K562 (cell line): ENCODE data around the gene SLC25A10. TPM values are rescaled to one million over a fixed set of nuclear protein-coding genes. Genes with fewer than 3 reads are reported as not detected.

Source experiments
- ATF7 ChIP-seq: fragments of 450-650 bp; IDR thresholded peaks from 2 replicates; pipeline ENCODE4 v1.7.1; 2014; ENCODE audit warnings: mild to moderate bottlenecking, moderate library complexity
- CBX3 ChIP-seq, 2 experiments: IDR thresholded peaks; 1 replicate in 1 of 2; 2 replicates in 1 of 2; pipeline ENCODE4 v1.6.1; 2012; ENCODE audit warnings: inconsistent platforms in 2 of 2, low read length in 2 of 2, borderline replicate concordance in 1 of 2, control low read depth in 1 of 2
- ELF2 ChIP-seq: fragments of 250-450 bp; sonication (Bioruptor Pico); IDR thresholded peaks from 2 replicates; pipeline ENCODE4 v1.5.0; 2021; ENCODE audit warnings: mild to moderate bottlenecking
- ETV1 ChIP-seq: fragments of 450-650 bp; conservative IDR thresholded peaks from 2 replicates; pipeline ENCODE4 v1.6.1; 2016; ENCODE audit warnings: missing genetic modification characterization, control low read depth, low read depth, missing compliant biosample characterization
- HNRNPH1 ChIP-seq: fragments of 200-400 bp; formaldehyde crosslinking; optimal IDR thresholded peaks from 2 replicates; pipeline ENCODE3; 2017; ENCODE audit warnings: low read depth, mild to moderate bottlenecking, low read length, moderate library complexity
- JUND ChIP-seq, 2 experiments: IDR thresholded peaks; 2 replicates in 1 of 2; 3 replicates in 1 of 2; pipeline ENCODE4 v1.6.1; 2011; ENCODE audit warnings: borderline replicate concordance in 2 of 2, low read depth in 2 of 2, low read length in 2 of 2, improper control_type of control experiment in 1 of 2, missing biosample characterization in 1 of 2, missing genetic modification characterization in 1 of 2, missing genetic modification reagents in 1 of 2
- NCOA1 ChIP-seq: fragments of 450-650 bp; IDR thresholded peaks from 2 replicates; pipeline ENCODE4 v1.6.1; 2016; ENCODE audit warnings: low read depth
- NR2C1 ChIP-seq, 2 experiments: fragments of 450-650 bp; IDR thresholded peaks; 2 replicates each; pipeline ENCODE4 v1.6.1; 2017; ENCODE audit warnings: mild to moderate bottlenecking in 2 of 2, antibody characterized with exemption in 1 of 2, inconsistent platforms in 1 of 2, missing compliant biosample characterization in 1 of 2, missing genetic modification characterization in 1 of 2
- POLR2B ChIP-seq: fragments of 450-650 bp; IDR thresholded peaks from 2 replicates; pipeline ENCODE4 v1.6.1; 2018; ENCODE audit warnings: low read depth; ENCODE audit not compliant: partially characterized antibody
- RBM17 ChIP-seq: fragments of 200-400 bp; formaldehyde crosslinking; IDR thresholded peaks from 2 replicates; pipeline ENCODE4 v1.6.1; 2017; ENCODE audit warnings: low read depth, mild to moderate bottlenecking, low read length, borderline replicate concordance
- SUPT5H ChIP-seq: fragments of 450-650 bp; IDR thresholded peaks from 2 replicates; pipeline ENCODE4 v1.6.1; 2016
- ZKSCAN8 ChIP-seq: fragments of 200-800 bp; sonication (Bioruptor generic); IDR thresholded peaks from 2 replicates; pipeline ENCODE4 v1.6.1; 2016; ENCODE audit warnings: missing genetic modification characterization, missing compliant biosample characterization
- ZNF12 ChIP-seq: sonication (generic); formaldehyde crosslinking; IDR thresholded peaks from 2 replicates; pipeline ENCODE4 v1.4.0; 2020; ENCODE audit warnings: mild to moderate bottlenecking, missing genetic modification reagents
- ZNF133 ChIP-seq: fragments of 250-450 bp; sonication (Bioruptor Pico); IDR thresholded peaks from 2 replicates; pipeline ENCODE4 v1.4.0; 2020; ENCODE audit warnings: mild to moderate bottlenecking
- ZNF282 ChIP-seq: sonication (generic); formaldehyde crosslinking; IDR thresholded peaks from 2 replicates; pipeline ENCODE4 v1.8.1; 2023; ENCODE audit warnings: missing genetic modification reagents
- polyA plus RNA-seq, 8 experiments: library from polyadenylated mRNA; depleted of rRNA in 4 of 8; stranded (reverse) in 5 of 8; unstranded in 3 of 8; fragments of >200 nt; fragmentation: Nextera tagmentation in 2 of 8; fragmentation: Illumina TruSeq in 1 of 8; extraction: Ambion mirVana in 2 of 8; extraction: Trizol in 1 of 8; gene quantifications; 2 replicates each; pipeline versions ENCODE4 v1.2.1 to v1.2.3, GENCODE V29; 2011 to 2014; ENCODE audit warnings: inconsistent platforms in 1 of 8, missing spikeins in 1 of 8
- total RNA-seq, 7 experiments: library from RNA; depleted of rRNA in 6 of 7; stranded (reverse); fragments of >200 nt in 6 of 7; fragmentation: Illumina TruSeq in 2 of 7; extraction: Trizol in 2 of 7; gene quantifications; 2 replicates each; pipeline versions ENCODE4 v1.2.1 to v1.2.3, GENCODE V29; 2011 to 2021; ENCODE audit warnings: low replicate concordance in 1 of 7
- TF ChIP-seq, protein P1 (sequence below): sonication (generic); formaldehyde crosslinking; IDR thresholded peaks from 2 replicates; pipeline ENCODE4 v1.8.1; 2023; ENCODE audit warnings: missing genetic modification reagents, mild to moderate bottlenecking, borderline replicate concordance
- TF ChIP-seq, protein P2 (sequence below): IDR thresholded peaks from 2 replicates; pipeline ENCODE4 v1.6.1; 2011; ENCODE audit not compliant: insufficient read length; ENCODE audit errors: extremely low read depth
- TF ChIP-seq, protein P3 (sequence below): fragments of 450-650 bp; IDR thresholded peaks from 2 replicates; pipeline ENCODE4 v1.6.1; 2016; ENCODE audit warnings: low read depth, mild to moderate bottlenecking, moderate library complexity
- TF ChIP-seq, protein P4 (sequence below): IDR thresholded peaks from 2 replicates; pipeline ENCODE4 v1.6.1; 2012; ENCODE audit warnings: low read depth, low read length, improper control_type of control experiment, borderline replicate concordance

SLC25A10 gene
- total and polyA plus RNA-seq, 9 of the 15 experiments (the other 6 are each of a cell fraction or from before 2014, with no cell fraction given) = 0.10 to 85.6 (median 34.3) TPM

DNA sequence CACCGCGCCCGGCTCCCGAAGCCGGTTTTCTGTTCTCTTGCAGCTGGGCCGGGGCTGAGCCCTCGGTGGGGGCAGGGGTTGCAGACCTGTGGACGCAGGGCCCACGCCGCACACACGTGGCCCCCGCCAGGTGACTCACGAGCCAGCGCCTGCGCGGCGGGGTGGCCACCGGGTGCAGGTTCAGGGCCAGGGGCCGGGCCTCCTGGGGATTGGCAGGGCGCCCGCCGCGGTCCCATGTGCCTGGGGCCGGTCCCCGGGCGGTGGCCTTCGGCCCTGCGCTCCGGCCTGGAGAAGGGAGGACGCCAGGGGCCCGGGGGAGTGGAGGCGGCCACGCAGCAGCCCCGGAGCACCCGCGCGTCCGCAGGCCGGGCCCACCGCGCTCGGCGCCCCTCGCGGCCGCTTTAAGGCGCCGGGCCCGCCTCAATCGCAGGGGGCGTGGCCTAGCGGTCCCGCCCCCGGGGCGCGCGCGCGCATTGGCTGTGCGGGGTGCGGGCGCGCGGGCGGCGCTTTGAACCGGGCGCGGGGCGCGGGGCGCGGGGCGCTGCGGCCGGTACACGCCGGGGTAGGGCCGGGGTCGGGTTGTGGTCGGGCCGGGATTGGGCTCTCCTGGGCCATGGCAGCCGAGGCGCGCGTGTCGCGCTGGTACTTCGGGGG, at the start of gene SLC25A10 (continued):
- TF ChIP-seq, protein P1, sequence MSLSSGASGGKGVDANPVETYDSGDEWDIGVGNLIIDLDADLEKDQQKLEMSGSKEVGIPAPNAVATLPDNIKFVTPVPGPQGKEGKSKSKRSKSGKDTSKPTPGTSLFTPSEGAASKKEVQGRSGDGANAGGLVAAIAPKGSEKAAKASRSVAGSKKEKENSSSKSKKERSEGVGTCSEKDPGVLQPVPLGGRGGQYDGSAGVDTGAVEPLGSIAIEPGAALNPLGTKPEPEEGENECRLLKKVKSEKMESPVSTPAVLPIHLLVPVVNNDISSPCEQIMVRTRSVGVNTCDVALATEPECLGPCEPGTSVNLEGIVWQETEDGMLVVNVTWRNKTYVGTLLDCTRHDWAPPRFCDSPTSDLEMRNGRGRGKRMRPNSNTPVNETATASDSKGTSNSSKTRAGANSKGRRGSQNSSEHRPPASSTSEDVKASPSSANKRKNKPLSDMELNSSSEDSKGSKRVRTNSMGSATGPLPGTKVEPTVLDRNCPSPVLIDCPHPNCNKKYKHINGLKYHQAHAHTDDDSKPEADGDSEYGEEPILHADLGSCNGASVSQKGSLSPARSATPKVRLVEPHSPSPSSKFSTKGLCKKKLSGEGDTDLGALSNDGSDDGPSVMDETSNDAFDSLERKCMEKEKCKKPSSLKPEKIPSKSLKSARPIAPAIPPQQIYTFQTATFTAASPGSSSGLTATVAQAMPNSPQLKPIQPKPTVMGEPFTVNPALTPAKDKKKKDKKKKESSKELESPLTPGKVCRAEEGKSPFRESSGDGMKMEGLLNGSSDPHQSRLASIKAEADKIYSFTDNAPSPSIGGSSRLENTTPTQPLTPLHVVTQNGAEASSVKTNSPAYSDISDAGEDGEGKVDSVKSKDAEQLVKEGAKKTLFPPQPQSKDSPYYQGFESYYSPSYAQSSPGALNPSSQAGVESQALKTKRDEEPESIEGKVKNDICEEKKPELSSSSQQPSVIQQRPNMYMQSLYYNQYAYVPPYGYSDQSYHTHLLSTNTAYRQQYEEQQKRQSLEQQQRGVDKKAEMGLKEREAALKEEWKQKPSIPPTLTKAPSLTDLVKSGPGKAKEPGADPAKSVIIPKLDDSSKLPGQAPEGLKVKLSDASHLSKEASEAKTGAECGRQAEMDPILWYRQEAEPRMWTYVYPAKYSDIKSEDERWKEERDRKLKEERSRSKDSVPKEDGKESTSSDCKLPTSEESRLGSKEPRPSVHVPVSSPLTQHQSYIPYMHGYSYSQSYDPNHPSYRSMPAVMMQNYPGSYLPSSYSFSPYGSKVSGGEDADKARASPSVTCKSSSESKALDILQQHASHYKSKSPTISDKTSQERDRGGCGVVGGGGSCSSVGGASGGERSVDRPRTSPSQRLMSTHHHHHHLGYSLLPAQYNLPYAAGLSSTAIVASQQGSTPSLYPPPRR (CRISPR knock-in tag) = 0 out of 2 replicates have a peak, but pooled peaks have one; percentile 7
- no peak for TF ChIP-seq NCOA1
- no peak for TF ChIP-seq ZKSCAN8 (CRISPR knock-in tag)
- TF ChIP-seq CBX3 (IDR thresholded peaks at IDR 0.05; ENCODE audit: borderline replicate concordance in 1 of 2, low read length in 2 of 2) = no peak
- 0 out of 2 replicates have a peak, but pooled peaks have one; percentile 28 for TF ChIP-seq SUPT5H
- no peak for TF ChIP-seq POLR2B
- peak; percentile 20; the same call in 1 of the 2 replicates for TF ChIP-seq ATF7
- TF ChIP-seq, protein P2, sequence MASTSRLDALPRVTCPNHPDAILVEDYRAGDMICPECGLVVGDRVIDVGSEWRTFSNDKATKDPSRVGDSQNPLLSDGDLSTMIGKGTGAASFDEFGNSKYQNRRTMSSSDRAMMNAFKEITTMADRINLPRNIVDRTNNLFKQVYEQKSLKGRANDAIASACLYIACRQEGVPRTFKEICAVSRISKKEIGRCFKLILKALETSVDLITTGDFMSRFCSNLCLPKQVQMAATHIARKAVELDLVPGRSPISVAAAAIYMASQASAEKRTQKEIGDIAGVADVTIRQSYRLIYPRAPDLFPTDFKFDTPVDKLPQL = no peak
- no peak for TF ChIP-seq HNRNPH1
- TF ChIP-seq ETV1 = no peak
- TF ChIP-seq ELF2 = peak; percentile 23; the same call in 1 of the 2 replicates
- no peak for TF ChIP-seq RBM17
- TF ChIP-seq ZNF133 (CRISPR knock-in tag) = no peak
- peak; percentile 78 for TF ChIP-seq JUND (IDR thresholded peaks at IDR 0.05; ENCODE audit: borderline replicate concordance, low read depth, low read length)
- peak; percentile 39; the same call in 1 of the 3 replicates for TF ChIP-seq JUND (tag; IDR thresholded peaks at IDR 0.05; ENCODE audit: borderline replicate concordance, low read depth, low read length)
- peak; percentile 47; the same call in 1 of the 2 replicates for TF ChIP-seq ZNF282 (CRISPR knock-in tag)
- TF ChIP-seq, protein P3, sequence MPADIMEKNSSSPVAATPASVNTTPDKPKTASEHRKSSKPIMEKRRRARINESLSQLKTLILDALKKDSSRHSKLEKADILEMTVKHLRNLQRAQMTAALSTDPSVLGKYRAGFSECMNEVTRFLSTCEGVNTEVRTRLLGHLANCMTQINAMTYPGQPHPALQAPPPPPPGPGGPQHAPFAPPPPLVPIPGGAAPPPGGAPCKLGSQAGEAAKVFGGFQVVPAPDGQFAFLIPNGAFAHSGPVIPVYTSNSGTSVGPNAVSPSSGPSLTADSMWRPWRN = no peak
- no peak for TF ChIP-seq NR2C1 (IDR thresholded peaks at IDR 0.05)
- no peak for TF ChIP-seq NR2C1 (tag; IDR thresholded peaks at IDR 0.05)
- TF ChIP-seq, protein P4, sequence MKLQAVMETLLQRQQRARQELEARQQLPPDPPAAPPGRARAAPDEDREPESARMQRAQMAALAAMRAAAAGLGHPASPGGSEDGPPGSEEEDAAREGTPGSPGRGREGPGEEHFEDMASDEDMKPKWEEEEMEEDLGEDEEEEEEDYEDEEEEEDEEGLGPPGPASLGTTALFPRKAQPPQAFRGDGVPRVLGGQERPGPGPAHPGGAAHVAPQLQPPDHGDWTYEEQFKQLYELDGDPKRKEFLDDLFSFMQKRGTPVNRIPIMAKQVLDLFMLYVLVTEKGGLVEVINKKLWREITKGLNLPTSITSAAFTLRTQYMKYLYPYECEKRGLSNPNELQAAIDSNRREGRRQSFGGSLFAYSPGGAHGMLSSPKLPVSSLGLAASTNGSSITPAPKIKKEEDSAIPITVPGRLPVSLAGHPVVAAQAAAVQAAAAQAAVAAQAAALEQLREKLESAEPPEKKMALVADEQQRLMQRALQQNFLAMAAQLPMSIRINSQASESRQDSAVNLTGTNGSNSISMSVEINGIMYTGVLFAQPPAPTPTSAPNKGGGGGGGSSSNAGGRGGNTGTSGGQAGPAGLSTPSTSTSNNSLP = no peak
- no peak for TF ChIP-seq ZNF12 (CRISPR knock-in tag)
